Fibroblast of lung (primary cell): ENCODE data around the gene KCNQ4. TPM values are rescaled to one million over a fixed set of nuclear protein-coding genes. Genes with fewer than 3 reads are reported as not detected.
A peak's percentile ranks its signal among the peaks of the same experiment; 100 is the strongest.

Experiments
- DNase-seq, 2 donors: peaks; one replicate each; pipeline versions ENCODE4 v3.0.0 to v3.0.0-alpha.2; 2010; ENCODE audit warnings: low read depth in 2 of 2
- H2AFZ ChIP-seq: 2 replicates; pipeline ENCODE4 v1.5.1; 2012; ENCODE audit warnings: low read length, control low read depth, inconsistent platforms
- H3K27ac ChIP-seq: 2 replicates; pipeline ENCODE4 v1.5.1; 2011; ENCODE audit warnings: low read length, control low read depth; ENCODE audit not compliant: insufficient read depth
- H3K27me3 ChIP-seq: 2 replicates; pipeline ENCODE4 v1.5.1; 2011; ENCODE audit warnings: mild to moderate bottlenecking, low read length; ENCODE audit not compliant: control insufficient read depth, insufficient read depth
- H3K36me3 ChIP-seq: 2 replicates; pipeline ENCODE4 v1.5.1; 2011; ENCODE audit warnings: low read length; ENCODE audit not compliant: control insufficient read depth, insufficient read depth
- H3K4me1 ChIP-seq: 2 replicates; pipeline ENCODE4 v1.5.1; 2011; ENCODE audit warnings: low read length; ENCODE audit not compliant: control insufficient read depth, insufficient read depth; ENCODE audit errors: extremely low read depth
- H3K4me2 ChIP-seq: 2 replicates; pipeline ENCODE4 v1.5.1; 2011; ENCODE audit warnings: low read length, control low read depth; ENCODE audit not compliant: insufficient read depth; ENCODE audit errors: extremely low read depth
- H3K4me3 ChIP-seq, 4 experiments: fragments of 200-600 bp in 1 of 4; sonication (generic) in 1 of 4; replicated peaks in 1 of 4; 2 replicates each; pipeline ENCODE4 v1.5.1; 2011 to 2016; ENCODE audit warnings: low read length in 4 of 4, low read depth in 3 of 4, mild to moderate bottlenecking in 3 of 4, control low read depth in 2 of 4, inconsistent platforms in 1 of 4, mixed read lengths in 1 of 4; ENCODE audit not compliant: insufficient read depth in 1 of 4; ENCODE audit errors: control extremely low read depth in 1 of 4
- H3K79me2 ChIP-seq: 2 replicates; pipeline ENCODE4 v1.5.1; 2012; ENCODE audit warnings: mild to moderate bottlenecking, low read length, inconsistent platforms; ENCODE audit not compliant: control insufficient read depth, insufficient read depth
- H3K9ac ChIP-seq: 2 replicates; pipeline ENCODE4 v1.5.1; 2011; ENCODE audit warnings: mild to moderate bottlenecking, low read length, control low read depth; ENCODE audit not compliant: insufficient read depth
- H3K9me3 ChIP-seq: 2 replicates; pipeline ENCODE4 v1.5.1; 2012; ENCODE audit warnings: low read depth, low read length; ENCODE audit not compliant: control insufficient read depth, insufficient read depth
- H4K20me1 ChIP-seq: 2 replicates; pipeline ENCODE4 v1.5.1; 2011; ENCODE audit warnings: low read length; ENCODE audit not compliant: control insufficient read depth, insufficient read depth; ENCODE audit errors: extremely low read depth
- CTCF ChIP-seq, 2 donors: IDR thresholded peaks in 1 of 2; conservative IDR thresholded peaks in 1 of 2; 1 replicate in 1 of 2; 2 replicates in 1 of 2; pipeline ENCODE4 v1.5.1; 2011 to 2012; ENCODE audit warnings: low read length in 2 of 2, control low read depth in 1 of 2, inconsistent platforms in 1 of 2, low read depth in 1 of 2, mild to moderate bottlenecking in 1 of 2
- EZH2 ChIP-seq: IDR thresholded peaks from 2 replicates; pipeline ENCODE4 v1.5.1; 2012; ENCODE audit warnings: low read length, control low read depth, mild to moderate bottlenecking; ENCODE audit errors: missing control alignments
- polyA plus RNA-seq, 2 donors: library from polyadenylated mRNA; depleted of rRNA in 1 of 2; stranded (reverse) in 1 of 2; unstranded in 1 of 2; fragments of >200 nt; gene quantifications; 2 replicates each; pipeline ENCODE4 v1.2.1, GENCODE V29; 2011 to 2012; ENCODE audit warnings: missing spikeins in 1 of 2
- total RNA-seq: library from RNA; depleted of rRNA; stranded (reverse); fragments of >200 nt; gene quantifications from 2 replicates; pipeline ENCODE4 v1.2.1, GENCODE V29; 2014

Gene KCNQ4
- total and polyA plus RNA-seq, 2 donors (not counting 1 experiment from before 2014, with no cell fraction given) = under 0.01 to 0.03 TPM

- TF ChIP-seq CTCF (conservative IDR thresholded peaks at IDR 0.05 in 1 of 2, IDR thresholded peaks at IDR 0.05 in 1 of 2; ENCODE audit: low read depth in 1 of 2, low read length in 2 of 2) (no peak), EZH2 (peak; percentile 42)
- Histone ChIP-seq H3K9me3 (no peaks in the 10 kb centered on the region), H3K9ac (no peak overlapping the region), H2AFZ (no peak overlapping the region), H4K20me1 (no peaks in the 10 kb centered on the region), H3K4me3 (no peak overlapping the region), H3K79me2 (no peaks in the 10 kb centered on the region), H3K27me3 (peaks cover 32% of the 10 kb centered on the region), H3K4me1 (no peaks in the 10 kb centered on the region), H3K27ac (no peak overlapping the region), H3K36me3 (no peaks in the 10 kb centered on the region), H3K4me2 (no peak overlapping the region)
- DNase-seq = peak in 1 of 2 donors; percentile 31
Observed at GRCh38 chr1:40789661-40790430, 6.3 kb downstream of the KCNQ4 start.

DNA sequence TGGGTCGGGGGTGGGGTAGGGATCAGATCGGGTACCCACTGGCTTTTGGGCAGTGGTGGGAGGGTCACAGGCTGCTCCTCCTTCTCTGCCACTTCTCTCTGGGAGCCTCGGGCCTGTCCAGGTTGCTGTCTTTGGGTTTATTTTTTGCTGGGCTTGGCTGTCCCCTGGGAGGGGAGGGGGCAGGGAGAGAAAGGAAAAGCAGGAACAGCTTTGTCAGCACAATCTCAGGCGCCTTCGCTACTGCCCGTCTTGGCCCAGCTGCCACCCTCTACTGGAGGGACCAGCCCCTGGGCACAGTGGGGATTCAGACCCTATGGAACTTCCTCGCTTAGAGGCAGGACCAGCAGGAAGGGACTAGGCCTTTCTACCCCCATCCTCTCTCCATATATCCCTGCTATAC, 8.4 kb downstream of the KCNQ4 start:
- Histone ChIP-seq H3K27me3 (peaks cover 27% of the 10 kb centered on the region), H3K4me1 (no peaks in the 10 kb centered on the region), H3K4me2 (no peak overlapping the region), H3K36me3 (no peaks in the 10 kb centered on the region), H3K4me3 (no peak overlapping the region), H3K9me3 (no peaks in the 10 kb centered on the region), H3K27ac (no peak overlapping the region), H4K20me1 (no peaks in the 10 kb centered on the region), H3K9ac (no peak overlapping the region), H2AFZ (no peak overlapping the region), H3K79me2 (no peaks in the 10 kb centered on the region)
- no peak for TF ChIP-seq CTCF (conservative IDR thresholded peaks at IDR 0.05 in 1 of 2, IDR thresholded peaks at IDR 0.05 in 1 of 2; ENCODE audit: low read depth in 1 of 2, low read length in 2 of 2)
- TF ChIP-seq EZH2 = peak; percentile 42
- DNase-seq = no peak

- H3K27me3 ChIP-seq = peaks cover 24% of the 10 kb centered on the region
- H2AFZ ChIP-seq = no peak overlapping the region
- H3K4me1 ChIP-seq = no peaks in the 10 kb centered on the region
- no peaks in the 10 kb centered on the region for H4K20me1 ChIP-seq
- no peaks in the 10 kb centered on the region for H3K36me3 ChIP-seq
- no peak overlapping the region for H3K4me2 ChIP-seq
- TF ChIP-seq EZH2 (no peak), CTCF (conservative IDR thresholded peaks at IDR 0.05 in 1 of 2, IDR thresholded peaks at IDR 0.05 in 1 of 2; ENCODE audit: low read depth in 1 of 2, low read length in 2 of 2) (no peak)
- H3K9me3 ChIP-seq = no peaks in the 10 kb centered on the region
- no peak overlapping the region for H3K27ac ChIP-seq
- no peak for DNase-seq
- H3K4me3 ChIP-seq = no peak overlapping the region
- no peaks in the 10 kb centered on the region for H3K79me2 ChIP-seq
- no peak overlapping the region for H3K9ac ChIP-seq
Observed at GRCh38 chr1:40793617-40794016, 10.0 kb downstream of the KCNQ4 start.
